NCI-H446 (cell line): ENCODE results near the gene SPARC.

Experiments used
- DNase-seq, 2 experiments: peaks; one replicate each; lab custom pipeline; 2025; lab: John Stamatoyannopoulos, UW

Gene SPARC

DNA sequence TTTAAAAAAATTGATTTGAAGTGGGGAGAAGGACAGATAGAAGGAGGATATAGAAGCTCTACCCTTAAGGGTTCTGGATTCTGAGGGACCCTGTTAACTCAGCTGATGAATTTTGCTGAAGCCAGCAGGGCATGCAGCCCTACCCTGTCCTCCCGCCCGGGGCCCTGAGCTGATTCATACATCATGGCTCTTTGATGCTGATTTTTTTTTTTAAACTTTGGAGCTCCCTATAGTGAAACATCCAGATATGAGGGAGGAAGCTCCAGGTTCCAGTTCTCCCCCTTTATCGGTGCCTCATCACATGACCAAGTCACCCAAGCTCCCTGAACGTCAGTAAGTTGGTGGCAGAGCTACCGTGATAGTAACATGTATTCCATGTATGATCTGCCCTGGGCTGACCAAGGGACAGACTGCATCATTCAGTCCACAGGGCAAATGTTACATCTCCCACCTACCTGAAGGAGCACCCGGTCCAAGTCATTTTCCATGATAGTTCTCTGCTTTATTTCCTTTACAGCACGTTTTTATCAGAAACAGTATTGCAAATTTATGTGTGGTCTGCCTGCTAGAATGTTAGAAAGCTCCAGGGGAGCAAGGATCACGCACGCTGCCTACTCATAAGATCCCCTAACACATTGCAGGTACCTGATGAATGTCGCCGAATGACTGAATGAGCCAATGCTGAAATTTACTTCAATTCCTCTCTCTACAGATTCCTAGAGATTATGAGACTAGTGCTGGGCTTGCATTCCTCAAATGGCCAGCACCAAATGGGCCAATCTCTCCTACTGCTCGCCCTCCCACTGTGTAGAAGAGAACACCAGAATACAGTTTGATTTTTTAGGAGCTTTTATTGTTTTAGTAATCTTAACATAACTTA lies 25.9 kb downstream of the SPARC start:
- DNase-seq, result no peak

GRCh38 chr5:151659001-151659754 lies 27.5 kb downstream of the SPARC start:
- DNase-seq, result peak; percentile 43 to 74

- no peak for DNase-seq
These were observed 29.6 kb downstream of the SPARC start for GRCh38 chr5:151657114-151657513.

GRCh38 chr5:151656311-151656710 lies 30.4 kb downstream of the SPARC start:
- DNase-seq, result no peak

DNA sequence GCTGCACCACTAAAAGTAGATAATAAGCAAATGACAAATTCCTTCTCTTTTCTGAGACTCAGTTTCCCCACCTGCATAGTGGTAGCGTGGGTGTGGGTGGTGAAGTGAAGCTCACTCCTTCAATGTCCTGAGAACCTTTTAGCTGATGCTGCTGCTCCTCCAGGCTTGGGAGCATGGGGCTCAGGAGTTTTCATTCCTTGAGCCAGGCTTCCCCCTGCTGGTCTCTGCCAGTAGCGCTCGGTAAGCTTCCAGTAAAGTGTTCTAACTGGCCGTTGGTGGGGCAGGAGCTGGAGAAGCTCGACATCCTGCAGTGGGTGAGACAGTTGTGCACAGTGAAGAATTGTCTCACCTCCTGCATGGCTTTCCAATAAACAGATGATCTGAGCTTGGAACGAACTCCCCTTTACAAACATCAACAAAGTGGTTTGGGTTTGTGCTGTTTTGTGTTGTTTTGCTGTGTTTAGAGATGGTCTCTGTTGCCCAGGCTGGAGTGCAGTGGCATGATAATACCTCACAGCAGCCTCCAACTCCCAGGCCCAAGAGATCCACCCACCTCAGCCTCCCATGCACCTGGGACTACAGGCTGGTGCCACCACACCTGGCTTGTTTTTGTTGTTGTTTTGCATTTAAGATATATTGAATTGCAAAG lies 34.6 kb downstream of the SPARC start:
- peak; percentile 56 to 75 for DNase-seq

DNA sequence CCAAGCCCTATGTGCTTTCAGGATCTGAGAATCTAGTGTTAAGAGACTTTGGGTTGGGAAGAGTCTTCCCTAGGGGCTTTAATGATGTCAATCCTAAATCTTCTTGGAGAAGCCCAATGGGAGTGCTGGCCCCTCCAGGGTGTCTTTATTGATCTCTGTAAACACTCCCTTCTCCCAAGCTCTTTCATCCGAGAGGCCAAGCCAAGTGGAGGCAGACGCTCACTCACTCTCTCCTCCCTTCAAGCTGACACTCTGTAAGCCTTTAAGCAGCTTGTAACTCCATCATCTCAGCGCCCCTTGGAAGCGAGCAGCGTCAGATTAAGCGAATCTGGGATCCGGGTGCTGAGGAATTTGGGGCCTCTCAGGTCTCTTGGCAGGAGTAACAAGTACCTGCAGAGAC lies 37.7 kb downstream of the SPARC start:
- no peak for DNase-seq

GRCh38 chr5:151648089-151648488 lies 38.6 kb downstream of the SPARC start:
- DNase-seq, result no peak

DNA sequence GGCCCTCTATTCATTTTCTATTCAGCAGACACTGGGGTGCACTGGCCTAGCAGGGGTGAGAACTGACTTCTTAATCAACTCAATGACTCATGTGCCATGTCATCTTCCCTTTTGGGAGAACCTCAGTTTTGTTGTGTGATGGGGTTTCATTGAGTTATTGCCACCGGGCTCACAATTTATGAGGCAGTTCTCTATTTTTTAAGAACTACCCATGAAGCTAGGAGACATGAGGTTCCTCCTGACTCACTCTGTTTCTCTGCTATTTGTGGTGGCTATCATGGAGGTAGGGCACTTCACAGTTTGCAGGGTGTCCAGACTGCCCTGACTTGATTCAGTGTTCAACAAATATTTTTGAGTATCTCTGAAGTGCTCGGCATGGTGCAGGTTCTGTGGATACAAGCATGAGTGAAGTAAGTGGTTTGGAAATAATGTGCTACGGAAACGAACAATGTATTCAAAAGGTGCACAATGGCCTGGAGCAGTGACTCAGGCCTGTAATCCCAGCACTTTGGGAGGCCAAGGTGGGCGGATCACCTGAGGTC lies 39.3 kb downstream of the SPARC start:
- DNase-seq, result no peak

DNA sequence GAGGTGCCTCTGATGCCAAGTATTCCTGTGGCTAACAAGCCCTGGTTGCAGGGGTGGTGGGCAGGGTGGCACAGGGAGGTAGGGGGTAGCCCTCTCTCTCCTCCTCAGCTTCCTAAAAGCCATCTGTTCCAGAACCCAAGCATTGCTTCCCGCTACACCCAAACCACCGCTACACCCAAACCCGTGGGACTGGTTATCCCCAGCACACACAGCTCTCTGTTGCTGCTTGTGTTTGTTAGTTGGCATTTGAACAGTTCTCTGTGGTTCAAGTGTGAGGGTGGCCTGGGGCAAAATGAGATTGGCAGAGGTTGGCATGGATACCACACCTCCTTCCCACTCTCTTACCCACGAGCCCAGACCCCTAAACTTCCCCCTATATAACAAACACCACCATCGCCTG lies 40.4 kb downstream of the SPARC start:
- DNase-seq, result no peak

GRCh38 chr5:151643388-151643787 lies 43.3 kb downstream of the SPARC start:
- no peak for DNase-seq

- DNase-seq, result no peak
These were observed 44.1 kb downstream of the SPARC start for GRCh38 chr5:151642472-151643140.

- DNase-seq, result no peak
These were observed 48.1 kb downstream of the SPARC start for GRCh38 chr5:151638619-151639018.

DNA sequence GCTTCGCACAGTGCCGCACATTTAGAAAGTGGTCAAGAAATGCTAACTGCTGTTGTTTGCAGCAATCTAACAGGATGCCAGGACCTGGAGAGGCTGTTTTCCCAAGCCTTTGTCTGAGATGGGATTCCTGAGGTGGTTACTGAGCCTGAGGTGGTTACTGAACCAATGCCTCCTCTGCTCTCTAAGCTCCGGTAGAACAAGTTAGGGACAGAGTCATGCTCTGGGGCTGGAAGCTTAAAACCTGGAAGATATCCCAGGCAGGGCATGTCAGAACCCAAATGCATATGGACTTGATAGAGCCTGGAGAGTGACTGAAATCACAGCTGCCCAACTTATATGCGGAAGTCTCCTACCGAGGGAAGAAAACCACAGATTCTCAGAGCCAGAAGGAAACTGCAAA lies 49.0 kb downstream of the SPARC start:
- DNase-seq, result no peak

- DNase-seq, result no peak
These were observed 52.8 kb downstream of the SPARC start for GRCh38 chr5:151633892-151634291.

- no peak for DNase-seq
These were observed 53.8 kb downstream of the SPARC start for GRCh38 chr5:151632941-151633340.

GRCh38 chr5:151632524-151632923 lies 54.2 kb downstream of the SPARC start:
- DNase-seq, result no peak

DNA sequence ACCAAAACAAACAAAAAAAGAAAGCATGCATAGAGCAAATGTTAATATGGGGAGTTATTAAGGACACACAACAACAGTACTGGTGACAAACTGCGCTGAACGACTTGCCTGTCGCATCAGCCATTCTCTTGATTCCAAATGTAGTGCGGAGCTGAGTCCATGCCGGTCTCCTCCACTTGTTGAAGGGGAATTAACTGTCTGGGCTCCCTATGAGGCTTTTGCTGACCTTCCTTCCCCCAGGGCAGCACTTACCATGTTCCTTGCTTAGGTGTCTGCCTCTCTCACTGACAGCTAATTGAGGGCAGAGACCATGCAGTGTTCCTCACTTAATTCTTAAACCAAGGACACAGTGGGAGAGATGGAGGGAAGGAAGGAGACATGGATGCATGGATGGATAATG lies 54.8 kb downstream of the SPARC start:
- DNase-seq, result no peak

- no peak for DNase-seq
These were observed 56.6 kb downstream of the SPARC start for GRCh38 chr5:151630088-151630487.

GRCh38 chr5:151628112-151628823 lies 58.4 kb downstream of the SPARC start:
- DNase-seq, result no peak

- no peak for DNase-seq
These were observed 59.1 kb downstream of the SPARC start for GRCh38 chr5:151627650-151628049.

GRCh38 chr5:151625285-151625684 lies 61.4 kb downstream of the SPARC start:
- no peak for DNase-seq
